ENCODE data around the gene CRB2. TPM values are rescaled to one million over a fixed set of nuclear protein-coding genes. Genes with fewer than 3 reads are reported as not detected.

CRB2 gene
- total RNA-seq, 6 donors from 2014 or later, result 0.13 to 0.23 TPM; not detected in 4

DNA sequence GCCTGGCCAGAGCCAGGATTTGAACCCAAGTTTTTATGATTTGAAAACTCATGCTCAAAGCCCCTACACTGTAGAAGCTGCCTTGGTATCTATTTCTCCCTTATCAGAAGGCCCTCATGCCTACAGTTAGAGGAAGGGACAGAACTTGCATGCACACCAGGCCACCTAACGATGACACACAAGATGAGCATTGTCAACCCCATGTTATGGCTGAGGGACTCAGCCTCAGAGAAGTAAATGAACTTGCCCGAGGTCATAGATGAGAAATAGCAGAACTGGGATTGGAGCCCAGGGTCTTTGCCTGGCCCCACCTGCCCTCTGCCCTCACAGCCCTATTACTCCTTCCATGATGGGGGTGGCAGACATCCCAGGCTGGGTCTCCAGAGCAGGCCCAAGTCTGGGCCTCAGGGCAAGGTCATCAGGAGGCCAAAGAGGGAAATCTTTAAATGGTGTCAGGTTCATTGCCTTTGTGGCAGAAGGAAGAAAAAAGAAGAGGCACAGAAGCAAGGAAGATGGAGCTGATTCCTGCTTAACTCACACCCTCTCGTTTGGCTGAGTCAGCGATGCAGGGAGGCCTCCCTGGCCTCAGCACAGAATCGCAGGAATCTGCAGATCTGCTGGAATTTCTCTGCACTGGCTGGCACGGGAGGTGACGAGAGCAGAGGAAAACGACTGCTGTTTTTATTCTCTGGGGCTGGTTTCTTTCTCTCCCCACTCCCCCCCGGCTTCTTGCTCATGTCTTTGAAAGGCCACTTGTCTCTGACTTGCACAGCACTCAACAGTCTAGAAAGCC is 20.6 kb upstream of the CRB2 start:
- DNase-seq, result peak in 1 of 2 donors; percentile 65
- 45% methylated on average over 9 of the region's 9 CpGs for WGBS, 2 donors
- Histone ChIP-seq H3K4me1 (peaks cover 0 to 28% (median 25%) of the 10 kb centered on the region in 4 donors), H3K4me3 (no peak overlapping the region), H3K27me3 (no peaks in the 10 kb centered on the region), H3K36me3 (no peaks in the 10 kb centered on the region), H3K9me3 (no peaks in the 10 kb centered on the region), H3K27ac (peak overlapping the region in 3 of 4 donors; percentile 5 to 62 (median 54))
- TF ChIP-seq, protein P1, sequence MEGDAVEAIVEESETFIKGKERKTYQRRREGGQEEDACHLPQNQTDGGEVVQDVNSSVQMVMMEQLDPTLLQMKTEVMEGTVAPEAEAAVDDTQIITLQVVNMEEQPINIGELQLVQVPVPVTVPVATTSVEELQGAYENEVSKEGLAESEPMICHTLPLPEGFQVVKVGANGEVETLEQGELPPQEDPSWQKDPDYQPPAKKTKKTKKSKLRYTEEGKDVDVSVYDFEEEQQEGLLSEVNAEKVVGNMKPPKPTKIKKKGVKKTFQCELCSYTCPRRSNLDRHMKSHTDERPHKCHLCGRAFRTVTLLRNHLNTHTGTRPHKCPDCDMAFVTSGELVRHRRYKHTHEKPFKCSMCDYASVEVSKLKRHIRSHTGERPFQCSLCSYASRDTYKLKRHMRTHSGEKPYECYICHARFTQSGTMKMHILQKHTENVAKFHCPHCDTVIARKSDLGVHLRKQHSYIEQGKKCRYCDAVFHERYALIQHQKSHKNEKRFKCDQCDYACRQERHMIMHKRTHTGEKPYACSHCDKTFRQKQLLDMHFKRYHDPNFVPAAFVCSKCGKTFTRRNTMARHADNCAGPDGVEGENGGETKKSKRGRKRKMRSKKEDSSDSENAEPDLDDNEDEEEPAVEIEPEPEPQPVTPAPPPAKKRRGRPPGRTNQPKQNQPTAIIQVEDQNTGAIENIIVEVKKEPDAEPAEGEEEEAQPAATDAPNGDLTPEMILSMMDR (IDR thresholded peaks at IDR 0.05), result no peak
- TF ChIP-seq POLR2A (IDR thresholded peaks at IDR 0.05) (no peak), POLR2AphosphoS5 (IDR thresholded peaks at IDR 0.05) (no peak), EP300 (IDR thresholded peaks at IDR 0.05) (no peak)
- ATAC-seq (ENCODE audit: low FRiP score in 2 of 2), result peak in 1 of 2 donors; percentile 67

DNA sequence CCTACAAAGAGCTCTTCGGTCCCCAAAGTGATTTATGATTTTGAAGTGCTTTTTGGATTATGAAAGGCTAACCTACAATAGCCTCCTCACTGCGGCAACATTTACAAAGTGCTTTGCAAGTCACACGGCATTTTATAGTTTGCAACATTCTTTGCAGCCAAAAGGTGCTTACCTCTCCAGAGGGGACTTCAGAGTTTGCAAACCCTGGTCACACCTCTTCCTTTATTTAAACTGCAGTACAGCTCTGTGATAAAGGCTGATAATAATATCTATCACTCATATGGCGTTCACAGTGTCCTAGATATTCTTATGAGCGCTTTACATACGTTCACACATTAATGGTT is 20.0 kb upstream of the CRB2 start:
- WGBS, 2 donors, result 52 to 67% methylated on average over 6 of the region's 6 CpGs
- H3K27ac ChIP-seq, result peak overlapping the region in 2 of 4 donors; percentile 54 to 62

DNA sequence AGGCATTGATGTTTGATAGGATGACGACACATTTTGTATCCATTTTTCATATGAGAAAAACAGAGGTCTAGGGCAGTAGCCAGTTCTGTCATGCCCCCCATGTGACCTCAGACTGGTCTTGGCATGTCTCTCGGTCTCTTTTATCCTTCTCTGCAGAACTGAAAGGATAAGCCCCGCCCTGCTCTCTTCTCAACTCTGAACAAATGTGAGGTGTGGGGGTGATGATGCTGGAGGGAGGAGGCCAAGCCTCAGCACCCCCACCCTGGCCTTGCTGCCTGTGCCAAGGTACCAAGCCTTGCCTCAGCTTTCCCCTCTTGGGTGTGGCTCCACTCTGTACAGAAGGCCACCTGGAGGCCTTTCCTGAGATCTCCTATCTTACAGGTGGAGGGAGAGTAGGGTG is 19.5 kb upstream of the CRB2 start:
- H3K36me3 ChIP-seq, result no peaks in the 10 kb centered on the region
- H3K9me3 ChIP-seq, result no peaks in the 10 kb centered on the region
- H3K4me3 ChIP-seq, result no peak overlapping the region
- no peak for ATAC-seq (ENCODE audit: low FRiP score in 2 of 2)
- peak in 1 of 2 donors; percentile 37 for DNase-seq
- TF ChIP-seq POLR2AphosphoS5 (IDR thresholded peaks at IDR 0.05), result no peak
- no peak for TF ChIP-seq EP300 (IDR thresholded peaks at IDR 0.05)
- TF ChIP-seq, protein P1 (IDR thresholded peaks at IDR 0.05), result no peak
- TF ChIP-seq POLR2A (IDR thresholded peaks at IDR 0.05), result no peak
- no peaks in the 10 kb centered on the region for H3K27me3 ChIP-seq
- H3K27ac ChIP-seq, result peak overlapping the region in 2 of 4 donors; percentile 54 to 62
- 62 to 66% methylated on average over 3 of the region's 3 CpGs for WGBS, 2 donors
- peaks cover 0 to 31% (median 27%) of the 10 kb centered on the region in 4 donors for H3K4me1 ChIP-seq

More for the DNA sequence above, 20.0 kb upstream of the CRB2 start:
- DNase-seq (no peak), ATAC-seq (ENCODE audit: low FRiP score in 2 of 2) (peak in 1 of 2 donors; percentile 74)
- H3K4me1 ChIP-seq, result peaks cover 0 to 31% (median 27%) of the 10 kb centered on the region in 4 donors
- H3K27me3 ChIP-seq, result no peaks in the 10 kb centered on the region
- no peak overlapping the region for H3K4me3 ChIP-seq
- TF ChIP-seq, protein P1 (IDR thresholded peaks at IDR 0.05), result no peak
- TF ChIP-seq EP300 (IDR thresholded peaks at IDR 0.05) (peak in 1 of 4 donors; percentile 22), POLR2A (IDR thresholded peaks at IDR 0.05) (no peak), POLR2AphosphoS5 (IDR thresholded peaks at IDR 0.05) (no peak)
- no peaks in the 10 kb centered on the region for H3K9me3 ChIP-seq
- no peaks in the 10 kb centered on the region for H3K36me3 ChIP-seq

DNA sequence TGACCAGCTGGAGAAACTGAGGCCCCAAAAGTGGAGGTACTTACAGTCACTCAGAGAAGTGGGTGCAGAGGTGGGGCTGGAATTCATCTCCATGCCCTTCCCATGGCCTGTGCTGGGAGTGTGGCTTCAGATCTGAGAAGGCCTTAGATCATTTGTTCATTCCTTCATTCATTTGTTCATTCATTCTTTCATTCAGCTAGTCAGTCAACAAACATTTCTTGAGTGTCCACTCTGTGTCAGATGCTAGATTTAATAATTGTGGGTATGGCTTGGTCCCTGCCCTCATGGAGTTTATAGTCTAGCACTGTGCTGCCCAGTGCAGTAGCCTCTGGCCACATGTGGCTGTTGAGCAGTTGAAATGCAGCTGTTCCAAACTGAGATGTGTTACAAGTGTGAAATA is 19.0 kb upstream of the CRB2 start:
- no peaks in the 10 kb centered on the region for H3K36me3 ChIP-seq
- H3K27ac ChIP-seq, result peak overlapping the region in 1 of 4 donors; percentile 54
- H3K27me3 ChIP-seq, result no peaks in the 10 kb centered on the region
- H3K9me3 ChIP-seq, result no peaks in the 10 kb centered on the region
- no peak overlapping the region for H3K4me3 ChIP-seq
- no peak for DNase-seq
- no peak for ATAC-seq (ENCODE audit: low FRiP score in 2 of 2)
- peaks cover 0 to 31% (median 27%) of the 10 kb centered on the region in 4 donors for H3K4me1 ChIP-seq
- no peak for TF ChIP-seq POLR2A (IDR thresholded peaks at IDR 0.05)
- TF ChIP-seq, protein P1 (IDR thresholded peaks at IDR 0.05), result no peak
- no peak for TF ChIP-seq POLR2AphosphoS5 (IDR thresholded peaks at IDR 0.05)
- no peak for TF ChIP-seq EP300 (IDR thresholded peaks at IDR 0.05)

All from upper lobe of left lung (tissue), 6 donors.